NCI-H2029 treated with DMSO at 0.1 percent for 48 hours (cell line): ENCODE data around the gene ACAA2.
"Not testable (repeated sequence)": the region's sequence is repeated elsewhere in the genome, so short reads cannot be mapped to it uniquely, and the experiment has no call there.

Experiments
- DNase-seq: peaks from one replicate; lab custom pipeline; 2025; lab: John Stamatoyannopoulos, UW

ACAA2 gene

GRCh38 chr18:49812286-49813068 lies 856 bp downstream of the ACAA2 start:
- no peak for DNase-seq

GRCh38 chr18:49811151-49811938 lies 2.0 kb downstream of the ACAA2 start:
- DNase-seq, result peak; percentile 65

- DNase-seq, result not testable (repeated sequence)
These were observed 4.7 kb downstream of the ACAA2 start for GRCh38 chr18:49808553-49809191.

DNA sequence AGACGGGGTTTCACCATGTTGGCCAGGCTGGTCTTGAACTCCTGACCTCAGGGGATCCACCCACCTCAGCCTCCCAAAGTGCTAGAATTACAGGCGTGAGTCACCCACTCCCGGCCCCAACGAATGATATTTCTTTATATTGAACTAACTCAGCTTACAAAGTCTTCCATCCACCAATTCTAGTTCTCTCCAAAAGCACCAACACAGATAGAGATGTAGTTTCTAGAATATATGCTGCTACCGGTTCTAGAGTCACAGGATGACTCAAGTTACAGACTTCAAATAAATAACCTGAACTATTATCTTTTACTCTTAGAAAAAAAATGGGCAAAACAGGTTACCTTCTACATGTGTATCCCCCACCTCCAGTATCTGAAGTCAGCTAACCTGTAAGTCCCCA lies 9.2 kb downstream of the ACAA2 start:
- no peak for DNase-seq

DNA sequence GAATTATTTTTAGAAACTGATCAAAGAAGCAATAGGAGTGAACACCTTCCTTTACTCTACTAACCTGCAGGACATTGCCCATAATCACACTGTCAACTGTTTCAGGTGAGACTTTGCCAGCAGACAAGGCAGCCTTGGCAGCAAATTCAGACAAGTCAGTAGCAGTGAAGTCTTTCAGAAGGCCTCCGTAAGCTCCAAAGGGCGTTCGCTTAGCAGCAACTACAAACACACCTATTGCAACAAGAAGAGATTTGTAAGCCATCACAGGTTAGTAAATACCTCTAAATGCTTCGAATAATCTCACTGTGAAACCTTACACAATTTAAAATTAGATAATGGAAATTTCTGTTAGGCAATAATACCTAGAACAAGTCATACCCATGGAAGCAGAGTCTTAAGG lies 10.7 kb downstream of the ACAA2 start:
- DNase-seq, result no peak

GRCh38 chr18:49800491-49800890 lies 12.8 kb downstream of the ACAA2 start:
- not testable (repeated sequence) for DNase-seq

GRCh38 chr18:49799806-49800205 lies 13.5 kb downstream of the ACAA2 start:
- DNase-seq, result not testable (repeated sequence)

DNA sequence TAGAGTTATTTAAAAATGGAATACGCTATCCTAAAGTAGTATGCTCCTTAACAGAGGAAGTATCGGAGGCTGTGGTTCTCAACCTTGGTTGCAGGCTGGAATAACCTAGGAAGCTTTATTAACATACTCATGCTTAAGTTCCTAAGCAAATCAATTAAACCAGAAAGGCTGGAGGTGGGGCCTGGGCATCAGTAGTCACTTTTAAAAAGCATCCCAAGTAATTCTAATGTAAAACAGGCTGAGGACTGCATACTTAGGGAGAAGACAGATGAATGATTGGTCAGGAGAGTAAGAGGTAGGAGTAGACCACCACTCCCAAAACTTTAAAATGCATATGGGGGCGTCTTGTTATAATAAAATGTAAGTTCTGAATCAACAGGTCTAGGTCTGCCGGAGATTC lies 15.3 kb downstream of the ACAA2 start:
- DNase-seq, result no peak

GRCh38 chr18:49795612-49796552 lies 17.5 kb downstream of the ACAA2 start:
- no peak for DNase-seq

DNA sequence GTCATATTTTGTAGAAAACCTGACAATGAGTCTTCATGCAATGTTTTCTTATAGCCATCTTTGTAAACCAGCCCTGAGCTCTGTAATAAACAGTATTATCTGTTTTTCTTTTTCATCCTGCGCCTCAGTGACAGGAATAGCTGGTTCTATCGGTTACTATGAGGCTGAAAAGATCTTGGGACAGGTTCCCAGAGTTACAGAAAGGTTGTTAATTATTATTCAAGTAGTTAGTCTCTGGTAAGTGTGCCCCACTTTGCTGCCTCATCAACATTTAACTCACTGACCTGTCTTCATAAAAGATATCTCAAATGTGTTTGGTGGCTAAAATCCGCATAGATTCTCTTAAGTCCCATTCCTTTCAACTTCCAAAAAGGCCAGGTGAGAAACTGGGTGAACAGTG lies 18.6 kb downstream of the ACAA2 start:
- no peak for DNase-seq

DNA sequence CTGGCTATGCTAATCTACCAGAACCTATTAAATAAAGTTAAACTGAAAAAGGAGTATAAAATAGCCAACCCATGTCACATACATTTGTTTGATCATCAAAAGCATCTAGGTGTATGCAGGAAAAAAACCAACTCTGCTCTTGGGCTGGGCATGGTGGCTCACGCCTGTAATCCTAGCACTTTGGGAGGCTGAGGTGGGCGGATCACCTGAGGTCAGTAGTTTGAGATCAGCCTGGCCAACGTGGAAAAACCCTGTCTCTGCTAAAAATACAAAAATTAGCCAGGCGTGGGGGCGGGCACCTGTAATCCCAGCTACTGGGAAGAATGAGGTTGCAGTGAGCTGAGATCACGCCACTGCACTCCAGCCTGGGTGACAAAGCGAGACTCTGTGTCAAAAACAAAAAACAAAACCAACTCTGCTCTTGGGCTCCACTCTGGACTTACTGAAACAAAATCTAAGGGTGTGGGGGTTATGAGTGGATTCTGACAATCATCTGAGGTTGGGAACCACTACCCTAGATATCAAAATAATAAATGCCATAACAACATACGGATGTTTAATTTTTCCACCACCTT lies 23.7 kb downstream of the ACAA2 start:
- not testable (repeated sequence) for DNase-seq

DNA sequence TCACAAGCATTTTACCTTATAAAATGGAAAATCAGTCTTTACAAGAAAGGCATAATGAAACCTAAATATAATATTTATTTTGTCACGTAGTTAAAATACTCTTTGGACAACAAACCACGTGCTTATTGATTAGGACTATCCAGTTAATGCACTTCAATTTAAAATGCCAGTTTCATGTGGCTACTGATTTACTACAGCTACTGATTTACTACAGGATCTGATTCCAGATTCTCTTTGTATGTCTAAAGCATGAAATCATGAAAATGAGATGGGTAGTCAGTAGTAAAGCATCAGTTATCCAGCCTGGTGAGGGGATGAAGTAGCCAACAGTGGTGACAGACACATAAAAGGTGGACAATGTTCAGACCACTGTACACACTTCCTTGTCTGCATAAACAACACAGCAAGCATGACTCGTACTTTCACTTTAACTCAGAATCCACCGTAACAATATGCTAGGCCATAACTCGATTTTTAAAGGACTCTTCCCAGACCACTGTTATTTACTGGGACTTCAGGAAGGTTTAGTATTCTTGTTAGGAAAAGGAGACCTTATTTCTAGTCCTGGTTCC lies 24.9 kb downstream of the ACAA2 start:
- DNase-seq, result no peak

GRCh38 chr18:49786019-49786720 lies 27.2 kb downstream of the ACAA2 start:
- DNase-seq, result no peak

- no peak for DNase-seq
These were observed 28.7 kb downstream of the ACAA2 start for GRCh38 chr18:49784427-49785185.

DNA sequence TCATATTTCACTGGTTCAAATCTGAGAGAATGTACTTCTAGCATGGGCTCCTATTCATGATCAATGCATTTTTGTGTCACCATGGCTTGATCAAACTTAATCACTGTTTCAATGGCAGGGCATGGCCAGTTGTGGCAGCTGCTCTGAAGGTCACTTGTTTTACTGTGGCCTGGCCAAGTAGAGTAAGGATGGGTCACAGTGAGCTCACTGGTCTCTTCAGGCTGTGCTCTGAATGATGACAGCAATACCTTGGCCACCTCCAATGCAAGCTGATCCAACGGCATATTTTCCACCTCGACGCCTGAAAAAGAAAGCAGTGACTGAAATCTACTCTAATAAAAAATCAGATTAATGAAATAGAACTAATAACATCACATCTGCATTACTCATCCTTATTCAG lies 29.7 kb downstream of the ACAA2 start:
- DNase-seq, result not testable (repeated sequence)

GRCh38 chr18:49778826-49779465 lies 34.4 kb downstream of the ACAA2 start:
- DNase-seq, result no peak

DNA sequence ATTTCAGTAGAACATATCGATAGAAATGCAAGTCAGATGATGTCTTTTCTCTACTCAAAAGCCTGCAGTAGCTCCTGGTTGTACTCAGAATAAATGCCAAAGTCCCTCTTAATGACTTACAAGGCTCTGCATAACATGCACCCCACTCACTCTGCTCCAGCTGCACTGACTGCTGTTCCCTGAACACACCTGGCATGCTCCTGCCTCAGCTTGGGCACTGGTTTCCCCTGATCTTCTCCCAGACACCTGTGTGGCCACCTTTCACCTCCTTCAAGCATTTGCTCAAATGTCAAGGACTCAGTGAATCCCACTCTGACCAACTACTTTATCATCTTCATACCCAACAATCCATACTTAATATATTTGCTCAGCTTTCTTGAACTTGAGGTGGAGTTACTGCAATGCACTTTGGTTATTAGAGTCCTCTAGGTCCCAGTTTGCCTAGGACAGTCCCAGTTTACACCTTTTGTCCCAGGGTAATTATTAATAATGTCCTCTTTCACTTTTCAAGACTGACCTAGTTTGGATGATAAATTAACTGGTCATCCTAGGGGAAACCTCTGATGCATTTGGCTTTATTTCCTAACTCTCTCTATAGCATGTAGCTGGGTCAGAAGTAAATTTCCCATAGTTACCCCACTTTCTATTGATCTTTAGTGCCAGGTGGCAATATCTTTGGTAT lies 44.1 kb downstream of the ACAA2 start:
- DNase-seq, result no peak

GRCh38 chr18:49768051-49768391 lies 45.3 kb downstream of the ACAA2 start:
- DNase-seq, result no peak
